Head of caudate nucleus (tissue), 42 donors: ENCODE results near the gene ADAMTSL5.
"Not testable (repeated sequence)": the region's sequence is repeated elsewhere in the genome, so short reads cannot be mapped to it uniquely, and the experiment has no call there.

ENCODE experiments used
- DNase-seq, 42 donors: peaks; one replicate each; pipeline versions ENCODE4 v3.0.0 to v3.0.0-alpha.2; 2020 to 2021; ENCODE audit warnings: mixed read lengths in 7 of 42
- intact Hi-C: fragments of 100-400 bp; cut with DNase I; formaldehyde crosslinking; loops from one replicate; pipeline ENCODE4 v1.15.0; 2022

ADAMTSL5 gene

GRCh38 chr19:1488282-1488601, 24.6 kb downstream of the ADAMTSL5 start:
- intact Hi-C loops: no loop called here
- DNase-seq: no peak

GRCh38 chr19:1487576-1488281, 25.1 kb downstream of the ADAMTSL5 start:
- DNase-seq: no peak
- intact Hi-C loops: no loop called here

- intact Hi-C loops: no loop called here
- no peak for DNase-seq
Observed at GRCh38 chr19:1486720-1487575, 25.9 kb downstream of the ADAMTSL5 start.

GRCh38 chr19:1483979-1484428, 28.8 kb downstream of the ADAMTSL5 start:
- DNase-seq: no peak
- intact Hi-C loops: no loop called here

- intact Hi-C loops: no loop called here
- DNase-seq: peak in 1 of 42 donors; percentile 4
Observed at GRCh38 chr19:1483131-1483978, 29.5 kb downstream of the ADAMTSL5 start.

GRCh38 chr19:1482361-1483130, 30.3 kb downstream of the ADAMTSL5 start:
- intact Hi-C loops: no loop called here
- DNase-seq: peak in 1 of 42 donors; percentile 4

GRCh38 chr19:1481893-1482360, 30.9 kb downstream of the ADAMTSL5 start:
- intact Hi-C loops: no loop called here
- DNase-seq: peak in 1 of 42 donors; percentile 4

- DNase-seq: no peak
Observed at GRCh38 chr19:1481224-1481892, 31.5 kb downstream of the ADAMTSL5 start.

GRCh38 chr19:1478934-1479707, 33.7 kb downstream of the ADAMTSL5 start, which contains the start of gene C19orf25:
C19orf25 (minus strand) TSS chr19:1479215; CDS start chr19:1478903, 312 bp downstream.
- peak; percentile 89 to 99 (median 96) for DNase-seq
- intact Hi-C loops: no loop called here

More at GRCh38 chr19:1481224-1481892, 31.5 kb downstream of the ADAMTSL5 start:
- intact Hi-C loops: no loop called here

GRCh38 chr19:1477056-1477455, 35.8 kb downstream of the ADAMTSL5 start:
- intact Hi-C loops, DNase-seq: not testable (repeated sequence)

- intact Hi-C loops: no loop called here
- DNase-seq: no peak
Observed at GRCh38 chr19:1475751-1476437, 36.9 kb downstream of the ADAMTSL5 start.

GRCh38 chr19:1474765-1475351, 38.0 kb downstream of the ADAMTSL5 start:
- intact Hi-C loops: no loop called here
- DNase-seq: no peak

- peak in 36 of 42 donors; percentile 33 to 85 (median 67) for DNase-seq
- intact Hi-C loops: no loop called here
Observed at GRCh38 chr19:1474011-1474764, 38.6 kb downstream of the ADAMTSL5 start.

GRCh38 chr19:1473085-1473851, 39.6 kb downstream of the ADAMTSL5 start:
- intact Hi-C loops: no loop called here
- peak in 7 of 42 donors; percentile 16 to 58 (median 42) for DNase-seq
